K562 (cell line): Measurements from ENCODE around the gene SPATC1L. TPM values are rescaled to one million over a fixed set of nuclear protein-coding genes. Genes with fewer than 3 reads are reported as not detected.
A peak's percentile ranks its signal among the peaks of the same experiment; 100 is the strongest.

Experiments
- ATF2 ChIP-seq: sonication (generic); formaldehyde crosslinking; IDR thresholded peaks from 2 replicates; pipeline ENCODE4 v1.8.1; 2022; ENCODE audit warnings: missing genetic modification reagents
- BDP1 ChIP-seq: IDR thresholded peaks from 3 replicates; pipeline ENCODE4 v1.6.1; 2011; ENCODE audit not compliant: insufficient read length, insufficient read depth
- C11orf30 ChIP-seq: fragments of 450-650 bp; IDR thresholded peaks from 2 replicates; pipeline ENCODE4 v1.6.1; 2016; ENCODE audit warnings: low read depth, mild to moderate bottlenecking
- CEBPG ChIP-seq, 3 experiments: fragments of 200-800 bp in 1 of 3; sonication (Bioruptor generic) in 1 of 3; sonication (generic) in 1 of 3; formaldehyde crosslinking in 1 of 3; IDR thresholded peaks in 2 of 3; conservative IDR thresholded peaks in 1 of 3; 2 replicates each; pipeline versions ENCODE4 v1.6.1 to v1.8.0; 2016 to 2022; ENCODE audit warnings: missing compliant biosample characterization in 2 of 3, missing genetic modification characterization in 2 of 3, mild to moderate bottlenecking in 1 of 3, missing genetic modification reagents in 1 of 3
- FUS ChIP-seq: fragments of 200-400 bp; formaldehyde crosslinking; optimal IDR thresholded peaks from 2 replicates; pipeline ENCODE3; 2017; ENCODE audit warnings: low read depth, low read length
- GATAD2B ChIP-seq: fragments of 450-650 bp; IDR thresholded peaks from 2 replicates; pipeline ENCODE4 v1.6.1; 2017; ENCODE audit warnings: mild to moderate bottlenecking, borderline replicate concordance
- MEIS2 ChIP-seq: fragments of 450-650 bp; IDR thresholded peaks from 2 replicates; pipeline ENCODE4 v1.6.1; 2014; ENCODE audit warnings: mild to moderate bottlenecking; ENCODE audit not compliant: partially characterized antibody
- ZNF431 ChIP-seq: sonication (generic); formaldehyde crosslinking; IDR thresholded peaks from 2 replicates; pipeline ENCODE4 v1.8.0; 2022; ENCODE audit warnings: mild to moderate bottlenecking, missing genetic modification reagents
- polyA plus RNA-seq, 8 experiments: library from polyadenylated mRNA; depleted of rRNA in 4 of 8; stranded (reverse) in 5 of 8; unstranded in 3 of 8; fragments of >200 nt; fragmentation: Nextera tagmentation in 2 of 8; fragmentation: Illumina TruSeq in 1 of 8; extraction: Ambion mirVana in 2 of 8; extraction: Trizol in 1 of 8; gene quantifications; 2 replicates each; pipeline versions ENCODE4 v1.2.1 to v1.2.3, GENCODE V29; 2011 to 2014; ENCODE audit warnings: inconsistent platforms in 1 of 8, missing spikeins in 1 of 8
- total RNA-seq, 7 experiments: library from RNA; depleted of rRNA in 6 of 7; stranded (reverse); fragments of >200 nt in 6 of 7; fragmentation: Illumina TruSeq in 2 of 7; extraction: Trizol in 2 of 7; gene quantifications; 2 replicates each; pipeline versions ENCODE4 v1.2.1 to v1.2.3, GENCODE V29; 2011 to 2021; ENCODE audit warnings: low replicate concordance in 1 of 7
- TF ChIP-seq, protein P1 (sequence below): fragments of 450-650 bp; IDR thresholded peaks from 2 replicates; pipeline ENCODE4 v1.6.1; 2016

The SPATC1L gene
- total and polyA plus RNA-seq, 9 of the 15 experiments (the other 6 are each of a cell fraction or from before 2014, with no cell fraction given): 0.14 to 121 (median 34.0) TPM; not detected in 1

- TF ChIP-seq, protein P1, sequence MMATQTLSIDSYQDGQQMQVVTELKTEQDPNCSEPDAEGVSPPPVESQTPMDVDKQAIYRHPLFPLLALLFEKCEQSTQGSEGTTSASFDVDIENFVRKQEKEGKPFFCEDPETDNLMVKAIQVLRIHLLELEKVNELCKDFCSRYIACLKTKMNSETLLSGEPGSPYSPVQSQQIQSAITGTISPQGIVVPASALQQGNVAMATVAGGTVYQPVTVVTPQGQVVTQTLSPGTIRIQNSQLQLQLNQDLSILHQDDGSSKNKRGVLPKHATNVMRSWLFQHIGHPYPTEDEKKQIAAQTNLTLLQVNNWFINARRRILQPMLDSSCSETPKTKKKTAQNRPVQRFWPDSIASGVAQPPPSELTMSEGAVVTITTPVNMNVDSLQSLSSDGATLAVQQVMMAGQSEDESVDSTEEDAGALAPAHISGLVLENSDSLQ: peak; percentile 92
- TF ChIP-seq GATAD2B: peak; percentile 76; the same call in 1 of the 2 replicates
- peak; percentile 67 for TF ChIP-seq C11orf30
- TF ChIP-seq ATF2: no peak
- TF ChIP-seq BDP1: no peak
- TF ChIP-seq MEIS2: peak; percentile 90
- no peak for TF ChIP-seq CEBPG (CRISPR knock-in tag; IDR thresholded peaks at IDR 0.05)
- TF ChIP-seq CEBPG (tag; conservative IDR thresholded peaks at IDR 0.05 in 1 of 2, IDR thresholded peaks at IDR 0.05 in 1 of 2): no peak
- no peak for TF ChIP-seq FUS
- TF ChIP-seq ZNF431 (CRISPR knock-in tag): no peak
These were observed 4.3 kb upstream of the SPATC1L start (continued) for GRCh38 chr21:46188226-46189212.
